ENCODE data around the gene TSHZ1. TPM values are rescaled to one million over a fixed set of nuclear protein-coding genes. Genes with fewer than 3 reads are reported as not detected.

The TSHZ1 gene
- total RNA-seq, 1 donor, result 15.6 TPM

DNA sequence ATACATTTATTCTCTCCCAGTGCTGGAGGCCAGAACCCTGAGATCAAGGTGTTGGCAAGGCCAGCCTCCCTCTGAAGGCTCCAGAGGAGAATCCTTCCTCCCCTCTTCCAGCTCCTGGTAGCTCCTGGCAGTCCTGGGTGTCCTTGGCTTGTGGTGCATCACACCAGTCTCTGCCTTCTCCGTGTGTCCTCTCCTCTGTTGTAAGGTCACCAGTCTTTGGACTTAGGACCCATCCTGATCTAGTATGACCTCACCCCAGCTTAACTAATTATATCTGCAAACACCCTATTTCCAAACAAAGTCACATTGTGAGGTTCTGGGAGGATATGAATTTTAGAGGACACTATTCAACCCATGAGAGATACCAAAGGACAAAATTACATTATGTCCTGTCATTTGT is 31.1 kb downstream of the TSHZ1 start:
- no peak for DNase-seq (ENCODE audit: low read depth in 2 of 3, low spot score in 2 of 3)

- peak in 1 of 3 donors; percentile 40 for DNase-seq (ENCODE audit: low read depth in 2 of 3, low spot score in 2 of 3)
These were observed 34.0 kb downstream of the TSHZ1 start for GRCh38 chr18:75244351-75245313.

DNA sequence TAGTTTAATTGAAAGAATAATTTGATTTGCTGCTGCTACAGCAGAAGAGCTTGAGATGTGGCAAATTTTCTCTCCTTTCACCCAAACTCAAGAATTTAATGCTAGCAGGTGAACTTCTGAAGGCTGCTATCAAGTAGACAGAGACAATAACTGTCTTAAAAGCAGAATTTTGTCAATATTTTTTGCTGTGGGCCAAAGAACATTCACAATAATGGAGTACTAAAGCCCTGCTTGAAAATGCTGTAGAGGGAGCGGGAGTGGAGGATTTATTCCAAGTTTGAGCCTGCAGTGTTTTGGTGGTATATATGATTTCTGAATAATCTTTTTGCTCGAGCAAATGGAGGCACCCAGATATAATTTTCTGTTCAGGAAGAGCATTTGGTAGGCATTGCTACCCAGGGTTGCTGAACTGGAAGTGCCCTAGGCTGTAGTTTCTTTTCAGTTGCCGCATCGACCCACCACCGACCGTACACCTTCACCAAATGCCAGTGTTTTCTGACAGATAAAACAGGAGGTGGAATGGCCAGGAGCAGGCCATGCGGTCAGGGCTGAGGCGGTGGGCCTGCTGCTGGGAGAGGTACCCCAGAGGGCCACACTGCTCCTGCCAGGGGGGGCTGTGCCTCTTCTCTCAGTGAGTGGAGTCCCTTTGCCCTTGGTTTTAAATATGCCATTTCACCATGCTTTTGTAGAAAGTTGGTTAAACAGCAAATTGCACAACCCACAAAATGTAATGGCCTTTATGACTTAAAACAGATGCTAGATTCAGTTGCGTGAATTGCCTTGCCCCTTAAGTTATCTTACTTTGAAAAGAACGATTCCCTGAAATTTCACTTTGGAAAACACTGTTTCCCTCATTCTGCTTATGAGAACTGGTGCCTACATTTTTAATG is 36.4 kb downstream of the TSHZ1 start:
- no peak for DNase-seq (ENCODE audit: low read depth in 2 of 3, low spot score in 2 of 3)

GRCh38 chr18:75247611-75248421 is 37.2 kb downstream of the TSHZ1 start:
- DNase-seq (ENCODE audit: low read depth in 2 of 3, low spot score in 2 of 3), result peak in 2 of 3 donors; percentile 51 to 75

- DNase-seq (ENCODE audit: low read depth in 2 of 3, low spot score in 2 of 3), result no peak
These were observed 38.0 kb downstream of the TSHZ1 start for GRCh38 chr18:75248426-75249174.

- no peak for DNase-seq (ENCODE audit: low read depth in 2 of 3, low spot score in 2 of 3)
These were observed 38.5 kb downstream of the TSHZ1 start for GRCh38 chr18:75249175-75249518.

DNA sequence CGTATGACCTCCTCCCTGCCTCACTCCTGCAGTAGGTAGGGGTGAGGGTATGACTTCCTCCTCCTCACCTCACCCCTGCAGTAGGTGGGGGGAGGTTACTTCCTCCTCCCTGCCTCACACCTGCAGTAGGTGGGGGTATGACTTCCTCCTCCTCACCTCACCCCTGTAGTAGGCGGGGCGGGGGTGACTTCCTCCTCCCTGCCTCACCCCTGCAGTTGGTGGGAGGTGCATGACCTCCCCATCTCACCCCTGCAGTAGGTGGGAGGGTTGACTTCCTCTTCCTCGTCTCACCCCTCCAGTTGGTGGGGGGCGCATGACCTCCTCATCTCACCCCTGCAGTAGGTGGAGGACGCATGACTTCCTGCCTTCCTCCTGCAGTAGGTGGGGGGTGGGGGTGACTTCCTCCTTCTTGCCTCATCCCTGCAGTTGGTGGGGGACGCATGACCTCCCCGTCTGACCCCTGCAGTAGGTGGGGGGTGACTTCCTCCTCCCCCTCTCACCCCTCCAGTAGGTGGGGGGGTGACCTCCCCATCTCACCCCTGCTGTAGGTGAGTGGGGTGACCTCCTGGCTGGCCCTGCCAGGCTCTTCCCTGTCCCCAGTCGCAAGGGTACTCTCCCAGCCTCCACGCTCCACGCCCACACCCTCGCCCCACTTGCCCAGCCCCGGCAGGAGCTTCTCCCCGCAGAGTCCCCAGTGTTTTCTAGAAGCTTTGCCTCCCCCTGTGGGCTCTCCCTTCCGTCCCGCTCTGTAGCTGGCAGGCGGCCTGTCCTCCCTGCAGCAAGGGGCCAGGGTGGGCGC is 39.3 kb downstream of the TSHZ1 start:
- DNase-seq (ENCODE audit: low read depth in 2 of 3, low spot score in 2 of 3), result peak in 1 of 3 donors; percentile 50

- DNase-seq (ENCODE audit: low read depth in 2 of 3, low spot score in 2 of 3), result no peak
These were observed 39.8 kb downstream of the TSHZ1 start for GRCh38 chr18:75250471-75250821.

DNA sequence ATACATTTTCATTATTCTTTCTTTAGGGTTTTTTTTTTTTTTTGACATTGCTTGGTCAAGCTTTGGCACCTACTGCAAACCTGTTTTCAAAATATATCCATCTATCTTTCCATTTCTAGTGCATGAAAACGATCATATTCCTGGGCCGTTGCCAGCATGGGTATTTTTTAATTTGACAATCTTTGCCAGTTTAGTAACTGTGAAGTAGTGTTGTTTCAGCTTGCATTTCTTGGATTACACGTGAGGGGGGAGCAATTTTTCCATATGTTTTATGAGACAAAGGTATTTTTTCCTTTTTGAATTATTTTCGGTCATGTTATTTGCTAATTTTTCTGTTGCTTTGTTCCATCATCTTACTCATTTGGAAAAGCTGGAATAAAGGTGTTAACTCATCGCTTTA is 40.9 kb downstream of the TSHZ1 start:
- no peak for DNase-seq (ENCODE audit: low read depth in 2 of 3, low spot score in 2 of 3)

DNA sequence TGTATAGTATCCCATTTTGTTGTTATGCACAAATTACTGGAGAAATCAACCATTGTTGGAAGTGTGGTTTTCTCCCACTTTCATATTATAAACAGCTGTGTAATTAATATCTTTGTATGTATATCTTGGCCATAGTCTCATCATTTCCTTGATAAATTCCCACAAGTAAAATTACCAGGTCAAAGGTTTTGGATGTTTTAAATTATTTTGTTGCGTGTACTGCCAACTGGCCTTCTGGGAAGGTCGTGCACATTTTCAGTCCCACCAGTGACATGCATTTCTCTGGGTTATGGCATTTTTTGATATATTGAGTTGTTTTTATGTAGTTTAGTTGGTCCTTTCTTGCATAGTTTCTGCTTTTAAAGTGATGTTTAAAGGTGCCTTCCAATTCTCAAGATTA is 41.5 kb downstream of the TSHZ1 start:
- no peak for DNase-seq (ENCODE audit: low read depth in 2 of 3, low spot score in 2 of 3)

- DNase-seq (ENCODE audit: low read depth in 2 of 3, low spot score in 2 of 3), result no peak
These were observed 42.4 kb downstream of the TSHZ1 start for GRCh38 chr18:75253043-75253442.

DNA sequence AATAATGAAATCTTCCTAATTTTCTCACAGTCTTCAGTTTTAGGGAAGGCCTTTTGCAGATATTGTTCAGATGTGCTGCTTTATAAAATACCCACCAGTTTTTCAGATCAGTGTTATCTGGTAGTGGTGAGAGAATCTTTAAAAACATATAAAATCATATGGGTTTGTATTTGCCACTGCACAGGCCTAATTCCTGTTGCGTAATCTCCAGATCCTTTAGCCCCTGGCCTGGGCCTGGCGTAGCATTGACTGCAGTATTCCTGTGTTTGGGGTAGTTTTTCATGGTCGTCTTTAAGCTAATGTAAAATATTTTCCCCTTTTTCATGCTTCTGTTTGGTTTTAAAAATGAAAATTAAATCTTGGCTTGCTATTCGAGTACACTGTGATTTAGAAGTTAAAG is 43.2 kb downstream of the TSHZ1 start:
- no peak for DNase-seq (ENCODE audit: low read depth in 2 of 3, low spot score in 2 of 3)

DNA sequence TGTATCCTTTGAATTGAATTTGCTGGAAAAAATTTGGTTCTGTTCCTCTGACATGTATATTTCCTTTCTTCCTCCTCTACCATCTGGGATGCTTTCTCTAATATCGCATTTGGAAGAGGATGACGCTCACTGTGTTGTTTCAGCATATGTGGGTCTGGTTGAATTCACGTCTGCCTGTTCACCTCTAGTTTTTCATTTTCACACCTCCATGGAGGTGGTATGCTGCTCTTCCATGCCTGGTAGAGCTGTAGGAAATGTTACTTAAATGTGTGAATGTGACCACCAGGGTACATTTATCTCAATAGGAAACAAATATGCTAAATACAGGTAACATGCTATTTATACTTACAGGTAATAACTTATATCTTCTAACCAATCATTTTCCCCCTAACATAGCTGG is 44.5 kb downstream of the TSHZ1 start:
- no peak for DNase-seq (ENCODE audit: low read depth in 2 of 3, low spot score in 2 of 3)

- DNase-seq (ENCODE audit: low read depth in 2 of 3, low spot score in 2 of 3), result no peak
These were observed 45.8 kb downstream of the TSHZ1 start for GRCh38 chr18:75256376-75256775.

DNA sequence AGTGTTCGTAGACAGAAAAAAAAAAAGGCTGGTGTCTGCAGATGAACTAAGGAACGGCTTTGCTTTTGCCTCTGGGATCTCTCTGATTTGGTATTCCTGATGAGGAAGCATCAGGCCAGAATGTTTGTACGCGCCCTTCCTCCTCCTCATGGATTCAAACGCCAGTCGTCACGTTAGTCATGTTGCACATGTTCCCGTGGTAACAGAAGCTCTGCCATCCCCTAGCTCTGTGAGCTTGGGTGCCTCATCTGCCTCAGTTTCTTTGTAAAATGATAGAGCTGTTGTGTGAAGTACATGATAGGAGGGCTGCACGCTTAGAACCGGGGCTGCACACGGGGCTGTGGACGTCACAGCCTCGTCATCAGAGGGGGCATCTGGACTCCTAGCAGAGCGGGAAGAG is 47.0 kb downstream of the TSHZ1 start:
- DNase-seq (ENCODE audit: low read depth in 2 of 3, low spot score in 2 of 3), result no peak

DNA sequence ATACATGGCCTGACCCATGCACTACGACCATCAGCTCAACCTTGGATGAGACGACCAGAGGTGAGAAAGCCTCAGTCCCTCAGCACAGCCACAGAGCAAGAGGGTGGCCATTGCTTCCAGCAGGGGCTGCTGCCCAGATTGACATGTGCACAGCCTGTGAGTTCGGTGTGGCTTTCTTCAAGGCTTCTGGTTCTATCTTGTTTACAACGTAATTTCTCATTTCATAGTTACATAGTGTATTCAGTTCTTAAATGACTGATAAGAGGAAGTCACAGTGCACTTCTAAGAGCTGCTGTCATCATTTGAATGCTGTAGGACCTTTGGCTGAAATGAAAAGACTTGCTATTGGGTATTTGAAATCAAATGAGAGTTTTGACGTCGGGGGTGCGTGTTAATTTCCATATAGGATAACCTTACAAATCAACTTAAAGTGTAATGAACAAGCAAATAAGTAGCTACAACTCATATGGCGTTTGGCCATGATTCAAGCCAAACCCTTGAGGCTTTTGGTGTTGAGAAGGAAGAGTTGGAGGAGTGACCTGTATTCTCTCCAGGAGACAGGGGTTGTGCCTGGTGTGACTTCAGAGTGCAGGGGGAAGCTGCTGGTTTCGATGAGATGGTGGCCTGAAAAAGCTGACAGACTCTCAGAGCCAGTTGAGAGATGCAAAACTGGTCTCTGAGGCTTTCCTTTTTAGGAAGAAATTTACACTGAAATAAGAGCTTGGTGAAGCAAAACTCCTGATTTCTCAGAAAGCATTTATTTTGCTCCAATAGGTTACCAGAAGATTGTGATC is 51.0 kb downstream of the TSHZ1 start:
- no peak for DNase-seq (ENCODE audit: low read depth in 2 of 3, low spot score in 2 of 3)

DNA sequence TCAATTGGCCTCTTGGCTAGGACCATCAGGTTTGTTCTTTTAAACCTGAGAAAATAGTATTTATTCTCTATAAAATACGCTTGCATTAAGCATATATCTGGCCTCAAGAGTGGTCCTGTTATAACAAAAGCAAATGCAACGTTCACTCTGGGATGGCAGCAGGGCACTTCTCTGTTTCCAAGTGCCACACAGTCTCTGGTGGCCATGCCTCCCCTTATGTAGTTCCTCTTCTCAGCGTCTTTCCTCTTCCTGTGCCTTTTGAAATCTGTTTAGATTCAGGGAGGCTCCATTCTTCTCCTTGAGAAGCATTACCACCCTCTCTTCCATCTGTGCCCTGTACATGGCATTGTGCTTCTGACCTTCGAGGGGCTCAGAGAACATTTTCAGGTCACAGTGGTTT is 51.9 kb downstream of the TSHZ1 start:
- no peak for DNase-seq (ENCODE audit: low read depth in 2 of 3, low spot score in 2 of 3)

DNA sequence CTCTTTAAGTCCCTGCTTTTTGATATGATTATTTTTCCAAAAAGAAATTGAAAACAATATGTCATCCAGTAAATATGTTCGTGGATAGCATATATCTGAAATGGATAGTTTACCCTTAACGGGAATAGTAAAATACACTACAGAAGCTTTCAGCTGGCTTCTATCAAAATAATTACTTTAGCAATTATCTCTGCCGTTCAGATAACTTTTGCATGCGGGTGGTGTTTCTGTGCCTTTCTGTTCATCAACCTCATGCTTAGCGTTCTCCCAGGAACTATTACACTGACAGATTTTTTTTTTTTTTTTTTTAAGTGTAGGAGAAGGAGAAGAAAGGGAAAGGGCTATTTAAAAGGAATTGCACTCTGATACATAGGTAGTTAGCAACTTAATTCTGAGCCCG is 53.6 kb downstream of the TSHZ1 start:
- no peak for DNase-seq (ENCODE audit: low read depth in 2 of 3, low spot score in 2 of 3)
